HG02610 (cell line): ENCODE measurements around the gene UTS2R.
A peak's percentile ranks its signal among the peaks of the same experiment; 100 is the strongest.
"Not testable (repeated sequence)": the region's sequence is repeated elsewhere in the genome, so short reads cannot be mapped to it uniquely, and the experiment has no call there.

Source experiments
- ATAC-seq: cut with Tn5 transposase; IDR thresholded peaks from one replicate; pipeline ENCODE4 v1.9.1; 2021; ENCODE audit warnings: mild to moderate bottlenecking, moderate library complexity; ENCODE audit not compliant: unreplicated experiment

The UTS2R gene

DNA sequence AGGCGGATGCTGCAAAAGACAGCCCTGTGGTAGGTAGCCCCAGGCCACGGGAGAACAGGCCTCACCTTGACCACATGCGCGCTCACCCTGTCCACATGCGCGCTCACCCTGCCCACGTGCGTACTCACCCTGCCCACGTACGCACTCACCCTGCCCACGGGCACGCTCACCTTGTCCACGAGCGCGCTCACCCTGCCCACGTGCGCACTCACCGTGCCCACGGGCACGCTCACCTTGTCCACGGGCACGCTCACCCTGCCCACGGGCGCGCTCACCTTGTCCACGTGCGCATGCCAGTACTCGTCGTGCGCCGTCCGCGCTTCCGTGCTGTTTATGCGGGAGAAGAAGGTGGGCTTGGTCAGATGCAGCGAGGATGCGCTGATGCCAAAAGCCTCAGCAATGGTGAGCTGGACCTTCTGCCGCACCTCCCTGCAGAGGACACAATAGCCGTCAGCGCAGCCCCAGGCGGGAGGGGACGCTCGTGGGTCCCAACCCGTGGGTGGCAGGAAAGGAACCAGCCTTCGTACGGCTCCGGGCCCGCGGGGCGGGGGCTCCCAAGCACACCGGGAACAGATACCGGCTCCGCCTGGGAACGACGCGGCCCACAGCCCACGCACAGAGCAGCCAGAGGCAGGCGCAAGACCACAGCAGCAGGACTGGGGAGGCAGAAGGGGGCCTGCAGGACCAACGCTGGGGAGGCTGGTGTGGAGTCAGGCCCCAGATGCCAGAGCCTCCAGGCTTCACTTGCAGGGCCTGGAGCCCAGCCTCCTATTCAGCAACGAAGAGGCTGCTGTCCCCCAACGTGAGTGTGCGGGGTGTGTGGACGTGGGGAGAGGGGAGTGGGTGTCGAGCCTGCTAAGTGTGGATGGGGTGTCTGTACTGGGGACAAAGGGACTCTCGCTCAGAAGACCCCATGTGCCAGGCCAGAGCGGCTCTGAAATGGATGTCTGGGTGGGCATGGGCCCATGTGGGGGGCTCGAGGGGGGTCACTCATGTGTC is 32.4 kb downstream of the UTS2R start:
- ATAC-seq: no peak

DNA sequence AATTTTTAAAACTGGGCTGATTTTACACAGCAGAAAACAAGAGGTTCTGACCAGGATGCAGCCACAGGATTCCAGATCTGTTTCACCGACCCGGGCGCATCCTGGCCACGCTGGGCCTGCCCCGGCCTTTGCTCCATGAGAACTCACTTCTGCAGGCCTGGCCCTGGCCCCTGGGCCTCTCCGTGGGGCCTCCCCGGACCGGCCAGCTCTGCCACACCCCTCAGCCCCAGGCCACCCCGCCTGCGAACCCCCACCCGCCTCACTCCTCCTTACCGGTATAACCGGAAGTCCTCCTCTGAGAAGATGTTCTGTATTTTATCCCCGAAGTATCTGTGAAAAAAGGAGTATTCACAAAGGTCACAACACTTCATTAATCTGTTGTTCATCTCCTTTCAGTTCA is 33.5 kb downstream of the UTS2R start:
- ATAC-seq: no peak

DNA sequence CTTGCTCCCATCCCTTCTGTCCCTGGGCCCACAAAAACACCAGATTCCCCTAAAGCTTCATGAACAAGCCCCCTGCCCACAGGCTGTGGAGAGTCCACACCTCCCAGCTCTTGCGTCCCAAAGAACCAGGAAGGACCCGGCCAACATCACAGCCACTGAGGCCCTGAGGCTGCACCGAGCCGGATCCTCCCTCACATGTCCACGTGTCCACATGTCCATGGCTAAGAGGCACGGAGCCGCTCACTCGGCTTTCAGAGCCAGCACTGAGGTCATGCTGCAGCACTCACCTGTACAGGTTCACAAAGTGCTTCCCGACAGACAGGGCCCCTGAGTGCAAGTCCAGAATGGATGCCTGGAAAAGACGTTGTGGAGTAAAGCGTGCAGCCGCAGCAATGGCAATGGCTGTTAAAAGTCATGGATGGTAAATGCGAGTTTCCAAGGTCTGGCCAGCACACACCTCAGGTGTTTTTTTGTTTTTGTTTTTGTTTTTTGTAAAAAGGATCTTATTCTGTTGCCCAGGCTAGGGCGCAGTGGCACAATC is 34.6 kb downstream of the UTS2R start:
- no peak for ATAC-seq

DNA sequence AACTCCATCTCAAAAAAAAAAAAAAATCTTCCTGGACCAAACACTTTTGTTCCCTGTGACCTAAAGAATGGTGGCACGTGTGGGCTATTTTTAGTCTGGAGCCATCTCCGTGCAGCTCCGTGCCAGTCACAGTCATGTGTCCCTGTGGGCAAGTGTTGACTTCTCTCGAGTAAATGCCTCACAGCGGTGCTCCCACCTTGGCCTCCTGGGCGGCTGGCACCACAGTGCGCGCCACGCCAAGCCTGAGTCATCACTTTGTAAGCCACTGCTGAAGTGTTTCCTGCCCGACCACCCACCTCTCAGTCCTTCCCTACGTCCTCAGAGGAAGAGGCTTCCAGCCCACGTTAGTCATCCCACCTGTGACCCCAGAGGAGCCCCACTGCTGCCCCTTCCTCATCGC is 35.7 kb downstream of the UTS2R start:
- ATAC-seq: no peak

DNA sequence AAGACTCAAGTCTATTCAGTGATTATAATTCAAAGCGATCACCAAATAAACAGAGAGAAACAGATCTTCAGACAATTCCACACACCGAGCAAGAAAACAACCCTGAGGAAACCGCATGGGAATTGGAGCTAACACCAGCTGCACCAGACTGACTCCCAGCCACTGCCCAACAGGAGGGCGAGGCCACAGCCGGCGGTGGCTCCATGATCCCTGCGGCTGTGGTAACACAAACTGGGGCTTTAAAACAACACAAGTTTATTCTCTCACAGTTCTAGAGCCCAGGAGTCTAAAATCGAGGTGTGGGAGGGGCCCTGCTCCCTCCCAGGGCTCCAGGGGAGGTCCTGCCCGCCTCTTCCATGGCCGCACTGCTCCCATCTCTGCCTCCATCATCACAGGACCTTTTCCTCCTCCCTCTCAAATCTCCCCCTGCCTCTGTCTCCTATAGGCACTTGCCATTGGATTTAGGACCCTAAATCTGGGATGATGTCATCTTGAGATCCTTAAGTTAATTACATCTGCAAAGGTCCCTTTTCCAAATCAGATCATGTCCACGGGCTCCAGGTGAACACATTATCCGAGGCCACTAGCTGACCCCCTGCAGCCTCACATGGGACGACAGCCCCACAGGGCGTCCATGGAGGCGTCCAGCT is 36.8 kb downstream of the UTS2R start:
- ATAC-seq: no peak

DNA sequence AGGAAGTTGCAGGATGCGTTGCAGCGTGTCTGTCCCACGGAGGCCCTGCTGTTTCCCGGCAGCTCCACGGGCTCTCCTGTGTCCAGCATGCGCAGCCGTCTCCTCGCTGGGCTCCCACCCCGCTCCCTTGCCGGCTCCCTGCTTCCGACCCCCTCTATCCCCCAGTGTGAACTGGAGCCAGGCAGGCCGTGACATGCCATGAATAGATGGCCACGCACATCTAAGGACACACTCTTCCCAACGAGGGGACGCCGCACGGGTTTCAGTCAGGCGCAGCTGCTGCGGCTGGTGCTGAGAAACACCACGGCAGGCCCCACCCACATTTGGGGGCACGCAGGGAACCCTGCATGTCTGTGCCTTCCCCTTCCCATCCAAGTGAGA is 37.4 kb downstream of the UTS2R start:
- no peak for ATAC-seq

DNA sequence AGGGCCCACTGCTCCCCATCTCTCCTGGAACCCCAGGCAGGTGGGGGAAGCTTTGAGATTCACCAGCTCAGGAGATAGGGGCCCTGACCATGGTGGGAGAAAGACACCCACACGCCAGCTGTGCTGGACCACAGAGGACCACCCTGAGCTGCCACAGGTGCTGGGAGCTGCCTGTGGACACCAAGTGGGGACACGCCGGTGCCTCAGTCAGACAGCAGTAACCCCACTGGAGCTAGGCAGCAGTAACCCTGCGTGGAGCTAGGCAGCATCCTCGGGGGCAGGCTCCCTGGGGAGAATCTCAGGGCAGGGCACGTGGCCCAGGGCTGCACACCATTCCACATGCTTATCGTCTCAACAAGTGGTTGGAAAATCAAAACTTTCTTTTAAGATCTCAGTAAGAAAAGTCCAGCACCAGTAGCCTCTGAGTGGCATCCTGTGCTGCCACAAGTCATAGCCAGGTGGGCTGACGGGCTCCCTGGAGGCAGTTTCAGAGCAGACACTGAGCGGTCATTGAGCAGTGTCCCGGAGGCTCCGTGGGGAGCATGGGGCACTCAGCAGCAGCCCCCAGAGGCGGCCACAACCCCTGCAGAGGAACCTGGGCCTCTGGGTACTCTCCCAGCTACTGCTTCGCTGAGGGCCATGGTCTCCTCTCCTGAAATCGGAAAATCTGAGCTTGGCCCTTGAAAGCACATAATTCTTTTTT is 38.6 kb downstream of the UTS2R start:
- no peak for ATAC-seq

DNA sequence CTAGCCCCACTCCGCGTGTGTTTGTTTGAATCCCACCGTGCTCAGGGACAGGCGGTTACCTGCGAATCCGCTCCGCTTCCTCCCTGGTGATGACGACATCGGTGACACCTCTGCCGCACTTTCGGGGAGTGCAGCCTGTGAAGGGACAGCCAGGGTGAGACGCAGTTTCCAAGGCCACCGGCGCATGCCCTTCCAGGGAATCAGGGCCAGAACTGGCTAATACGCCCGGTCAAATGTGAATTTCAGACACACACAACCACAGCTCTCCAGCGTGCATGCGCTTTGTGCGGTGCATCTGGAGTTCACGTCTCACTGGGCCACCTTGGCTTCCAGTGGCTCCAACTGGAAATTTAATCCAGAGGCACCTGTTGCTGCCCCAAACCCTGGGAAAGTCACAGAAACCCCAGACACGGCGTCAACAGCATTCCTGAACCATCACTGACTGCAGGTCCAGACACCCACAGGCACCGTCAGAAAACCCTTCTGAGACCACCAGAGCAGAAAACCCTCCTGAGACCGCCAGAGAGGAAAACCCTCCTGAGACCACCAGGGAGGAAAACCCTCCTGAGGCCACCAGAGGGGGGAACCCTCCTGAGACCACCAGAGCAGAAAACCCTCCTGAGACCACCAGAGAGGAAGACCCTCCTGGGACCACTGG is 40.0 kb downstream of the UTS2R start:
- no peak for ATAC-seq

DNA sequence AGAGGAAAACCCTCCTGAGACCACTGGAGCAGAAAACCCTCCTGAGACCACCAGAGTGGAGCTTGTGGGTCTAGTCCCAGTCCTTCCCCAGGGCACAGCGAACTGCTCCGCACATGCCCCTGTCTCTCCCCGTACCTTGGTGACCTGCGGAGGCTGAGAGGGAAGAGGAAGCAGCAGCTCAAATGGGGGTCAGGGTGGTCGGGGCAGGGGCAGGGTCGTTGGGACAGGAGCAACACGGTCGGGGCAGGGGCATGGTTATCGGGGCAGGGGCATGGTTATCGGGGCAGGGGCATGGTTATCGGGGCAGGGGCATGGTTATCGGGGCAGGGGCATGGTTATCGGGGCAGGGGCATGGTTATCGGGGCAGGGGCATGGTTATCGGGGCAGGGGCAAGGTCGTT is 40.5 kb downstream of the UTS2R start:
- not testable (repeated sequence) for ATAC-seq

DNA sequence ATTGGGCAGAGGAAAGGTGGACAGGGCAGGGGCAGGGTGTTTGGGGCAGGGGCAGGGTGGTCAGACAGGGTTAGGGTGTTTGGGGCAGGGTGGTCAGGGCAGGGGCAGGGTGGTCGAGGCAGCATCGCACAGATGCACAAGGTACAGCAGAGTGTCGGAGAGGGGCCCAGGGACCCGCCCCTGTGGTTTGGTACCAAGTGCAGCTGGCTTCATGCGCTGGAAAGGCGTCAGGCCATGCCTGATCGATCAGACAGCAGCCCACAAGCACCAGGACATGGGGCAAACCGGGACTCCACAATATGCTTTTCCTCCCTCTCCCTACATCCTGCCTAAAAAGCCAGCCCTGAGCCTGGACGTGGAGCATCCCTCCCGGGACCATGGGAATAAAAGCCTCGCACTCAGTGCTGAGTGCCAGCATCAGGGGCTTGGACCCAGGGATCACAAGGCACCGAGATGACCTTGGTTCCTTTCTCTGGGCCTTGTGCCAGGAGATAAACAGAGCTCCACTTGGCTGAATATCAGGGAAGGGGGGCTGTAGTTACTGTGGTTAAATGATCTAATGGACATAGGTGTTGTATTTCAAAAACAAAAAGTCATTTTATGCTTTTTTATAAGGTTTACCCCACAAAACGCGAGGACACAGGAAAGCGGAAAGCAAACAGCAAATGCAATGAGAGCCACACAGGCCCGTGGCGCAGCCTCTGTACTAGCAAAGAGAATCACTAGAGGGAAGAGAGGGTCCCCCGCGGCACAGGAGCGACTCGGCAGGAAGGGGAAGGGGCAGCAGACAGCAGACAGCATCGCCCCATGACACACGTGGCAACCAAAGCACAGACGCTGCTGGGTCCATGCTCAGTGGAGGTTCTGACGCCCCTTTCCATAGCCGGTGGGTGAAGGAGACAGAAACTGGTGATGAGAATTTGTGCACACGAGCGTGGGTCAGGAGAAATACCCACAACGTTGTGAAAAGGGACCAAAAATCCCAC is 41.3 kb downstream of the UTS2R start:
- ATAC-seq: no peak

DNA sequence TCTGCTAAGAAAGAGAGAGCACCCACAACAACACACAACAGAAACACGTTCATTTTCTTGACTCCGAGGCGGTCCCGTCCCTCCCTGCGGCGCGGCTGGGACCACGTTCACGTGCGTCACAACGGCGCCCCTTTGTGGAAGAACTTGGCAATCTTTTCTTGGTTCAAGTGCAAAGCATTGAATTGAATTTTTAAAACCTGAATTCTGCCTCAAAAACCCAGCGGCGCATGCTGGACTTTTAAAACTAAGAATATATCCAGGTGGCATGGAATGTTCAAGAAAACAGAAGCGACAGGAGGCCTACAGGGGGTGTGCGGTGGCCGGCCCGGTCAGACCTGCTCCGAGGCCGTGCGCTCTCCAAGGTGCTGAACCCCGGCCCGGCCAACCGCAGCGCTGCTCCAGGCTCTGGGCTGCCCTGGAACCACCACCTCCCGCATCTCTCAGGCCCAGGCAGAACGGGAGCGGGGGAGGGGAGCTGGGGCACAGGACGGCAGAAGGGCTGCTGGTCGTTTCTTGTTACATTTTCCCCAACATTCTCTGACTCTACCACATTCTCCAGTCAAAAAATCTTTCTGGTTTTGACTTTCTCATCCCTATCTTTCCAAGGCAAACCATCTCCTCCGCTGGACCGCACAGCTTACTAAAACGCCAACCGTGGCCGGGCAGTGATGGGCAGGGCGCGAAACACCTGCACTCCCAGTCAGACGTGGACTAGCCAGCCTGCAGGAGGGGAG is 43.1 kb downstream of the UTS2R start:
- ATAC-seq: no peak

DNA sequence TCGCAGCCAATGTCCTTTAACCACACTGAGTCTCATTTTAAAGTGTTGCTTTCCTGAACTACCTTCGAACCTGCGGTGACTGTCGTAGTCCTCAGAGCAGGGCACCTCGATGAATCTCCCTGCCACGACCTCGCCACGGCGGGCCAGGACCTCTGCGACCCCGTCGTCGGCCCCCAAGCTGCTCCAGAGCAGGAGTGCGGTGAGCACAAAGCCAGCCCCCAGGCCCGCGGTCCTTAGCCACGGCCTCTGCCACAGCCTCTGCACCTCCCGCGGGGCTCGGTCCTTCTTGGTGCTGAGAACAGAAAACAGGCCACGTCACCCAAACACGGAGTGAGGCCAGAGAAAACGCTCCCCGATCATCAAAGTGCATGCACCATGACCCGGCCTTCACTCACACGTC is 43.8 kb downstream of the UTS2R start:
- no peak for ATAC-seq

DNA sequence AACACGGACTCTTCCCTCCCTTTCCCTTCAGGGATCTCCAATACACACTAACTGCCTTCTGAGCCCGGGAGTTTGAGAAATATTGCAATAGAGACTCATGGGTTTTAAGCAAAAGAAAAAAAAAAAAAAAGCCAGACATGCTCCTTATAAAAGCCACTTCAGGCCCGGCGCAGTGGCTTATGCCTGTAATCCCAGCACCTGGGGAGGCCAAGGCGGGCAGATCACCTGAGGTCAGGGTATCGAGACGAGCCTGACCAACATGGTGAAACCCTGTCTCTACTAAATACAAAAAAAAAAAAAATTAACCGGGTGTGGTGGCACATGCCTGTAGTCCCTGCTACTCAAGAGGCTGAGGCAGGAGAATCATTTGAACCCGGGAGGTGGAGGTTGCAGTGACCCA is 44.2 kb downstream of the UTS2R start:
- ATAC-seq: no peak

DNA sequence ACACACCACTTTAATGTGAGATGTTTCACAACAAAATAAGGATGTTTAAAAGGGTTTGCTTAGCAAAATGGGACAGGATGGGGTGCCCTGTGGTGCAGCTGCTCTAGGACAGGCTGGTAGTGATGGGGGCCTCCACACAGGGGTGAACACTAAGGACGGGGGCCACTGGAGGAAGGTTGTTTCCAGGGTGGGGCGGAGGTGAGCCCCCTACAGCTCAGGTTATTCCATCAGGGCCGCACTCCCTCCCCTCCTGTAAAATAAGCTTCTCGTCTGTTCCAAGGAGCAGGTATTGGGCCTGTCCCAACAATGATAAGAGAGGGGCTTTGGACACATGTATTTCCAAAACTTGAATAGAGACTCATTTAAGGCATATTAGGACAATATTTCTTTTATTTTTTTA is 44.7 kb downstream of the UTS2R start:
- ATAC-seq: no peak

DNA sequence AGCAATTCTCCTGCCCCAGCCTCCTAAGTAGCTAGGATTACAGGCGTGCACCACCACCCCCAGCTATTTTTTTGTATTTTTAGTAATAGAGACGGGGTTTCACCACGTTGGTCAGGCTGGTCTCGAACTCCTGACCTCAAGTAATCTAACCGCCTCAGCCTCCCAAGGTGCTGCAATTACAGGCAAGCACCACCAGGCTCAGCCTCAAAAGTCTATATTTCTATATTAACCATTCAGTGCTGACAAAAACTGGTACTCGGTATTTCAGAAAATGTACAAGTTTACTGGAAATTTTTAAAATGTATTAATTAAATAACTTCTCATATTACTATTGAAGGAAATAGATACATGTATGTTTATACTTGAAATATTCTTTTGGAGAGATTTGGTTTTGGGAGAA is 45.2 kb downstream of the UTS2R start:
- ATAC-seq: no peak

DNA sequence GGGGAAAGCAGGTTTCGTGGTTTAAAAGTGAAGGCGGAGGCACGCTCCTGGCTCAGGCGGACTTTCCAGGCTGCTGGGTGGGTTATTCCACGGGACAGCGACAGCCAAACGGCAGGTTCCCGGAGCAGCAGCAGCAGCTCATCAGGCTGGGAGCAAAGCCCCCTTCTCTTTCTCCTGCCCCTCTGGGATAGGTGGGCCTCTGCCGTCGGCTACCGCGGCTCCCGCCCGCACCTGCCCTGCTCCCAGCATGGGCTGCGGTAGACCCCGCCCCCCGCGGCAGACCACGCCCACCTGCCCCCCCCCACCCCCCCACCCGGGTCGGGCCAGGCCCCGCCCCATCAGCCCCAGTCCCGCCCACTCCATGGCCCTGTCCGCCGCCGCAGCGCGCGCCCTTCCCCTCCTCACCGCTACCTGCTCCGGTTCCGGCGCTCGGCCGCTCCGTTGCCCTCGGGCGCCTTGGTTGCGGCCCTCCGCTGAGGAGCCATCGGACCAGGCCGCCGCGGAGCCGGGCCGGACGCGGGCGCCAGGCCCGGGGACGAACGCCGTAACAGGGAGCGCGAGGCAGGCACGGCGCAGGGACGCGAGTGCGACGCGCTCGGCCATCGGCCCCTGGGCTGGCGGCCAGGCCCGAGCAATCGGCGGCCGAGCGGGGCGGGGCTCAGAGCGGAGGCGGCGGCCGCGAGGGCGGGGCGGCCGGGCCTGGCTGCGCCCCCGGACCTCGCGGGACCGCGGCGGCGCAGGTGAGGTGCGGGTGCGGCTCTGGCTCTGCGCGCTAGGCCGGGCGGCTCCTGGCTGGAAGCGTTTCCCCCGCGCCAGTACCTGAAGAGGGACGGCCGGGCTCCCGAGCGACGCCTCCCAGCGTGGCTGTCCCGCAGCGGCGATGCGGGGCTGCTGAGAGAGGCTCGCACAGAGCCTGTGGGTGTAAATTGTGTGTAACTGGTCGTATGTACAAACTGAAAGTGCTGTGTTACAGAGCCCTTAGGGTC is 46.7 kb downstream of the UTS2R start, which contains the start of the genes HEXD and OGFOD3:
TSS of gene HEXD (plus strand) at position 347 of the 986 bp plus-strand sequence. CDS start 1,453 bp downstream, outside the sequence.
TSS of gene OGFOD3 (minus strand) at position 586 of the 986 bp plus-strand sequence. CDS start at position 485, 101 bp downstream.
- ATAC-seq: peak; percentile 79

DNA sequence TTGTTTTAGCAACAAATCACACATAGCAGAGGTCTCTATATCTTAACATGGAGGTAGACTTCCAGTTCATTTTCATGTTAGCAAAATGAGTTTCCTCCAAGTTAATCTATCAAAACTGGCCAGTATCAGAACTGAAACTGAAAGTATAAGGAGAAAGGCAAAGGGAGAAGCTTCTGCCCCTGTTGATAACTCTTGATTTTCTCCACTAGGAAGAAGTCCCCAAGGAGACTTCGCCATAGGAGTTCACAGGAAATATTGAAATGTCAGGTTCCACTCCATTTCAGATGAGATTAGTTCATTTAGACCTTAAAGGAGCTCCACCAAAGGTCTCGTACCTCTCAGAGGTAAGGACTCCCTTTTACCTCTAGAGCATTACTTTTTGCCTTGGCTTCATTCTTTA is 48.0 kb downstream of the UTS2R start:
- no peak for ATAC-seq
